ENCODE data around the gene MRPS22. TPM values are rescaled to one million over a fixed set of nuclear protein-coding genes. Genes with fewer than 3 reads are reported as not detected.

Gene MRPS22
- total and polyA plus RNA-seq, 9 of the 15 experiments (the other 6 are each of a cell fraction or from before 2014, with no cell fraction given) = 148 to 397 (median 229) TPM

DNA sequence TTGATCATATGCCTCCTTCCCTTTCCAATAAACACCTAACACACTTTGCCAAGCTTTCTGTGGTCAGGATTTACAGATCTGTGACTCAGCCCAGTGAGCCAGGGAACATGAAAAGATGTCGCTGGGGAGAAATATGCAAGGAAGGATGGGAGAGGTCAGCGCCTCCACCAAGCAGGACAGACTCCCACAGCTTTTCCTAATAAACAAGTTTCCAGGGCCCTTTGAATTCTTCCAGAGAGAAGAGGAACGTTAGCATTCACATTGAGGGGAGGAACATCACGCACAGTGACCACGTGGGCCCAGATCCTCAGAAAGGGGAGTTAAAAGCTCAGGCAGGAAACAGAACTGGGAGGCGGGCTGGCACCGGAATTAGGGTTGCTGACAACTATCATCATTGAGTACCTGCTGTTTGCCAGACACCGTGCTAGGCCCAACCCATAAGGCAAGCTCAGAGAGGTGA is 33.3 kb upstream of the MRPS22 start (continued):
- TF ChIP-seq HOMEZ (CRISPR knock-in tag; IDR thresholded peaks at IDR 0.05) = no peak

GRCh38 chr3:139311557-139311956 is 32.3 kb upstream of the MRPS22 start:
- in situ Hi-C loops (cut with MboI) = no loop called here
- CTCF ChIA-PET (ENCODE audit: low intra/inter-chr PET ratio) = no interaction called here
- TF ChIP-seq ARID1B (IDR thresholded peaks at IDR 0.05) (no peak), SP2 (IDR thresholded peaks at IDR 0.05; ENCODE audit: extremely low read depth, low read depth, low read length, poor library complexity, severe bottlenecking) (no peak), PHF21A (IDR thresholded peaks at IDR 0.05; ENCODE audit: borderline replicate concordance, low read depth) (no peak), ZNF609 (CRISPR knock-in tag; IDR thresholded peaks at IDR 0.05; ENCODE audit: borderline replicate concordance) (no peak), PBX2 (CRISPR knock-in tag; IDR thresholded peaks at IDR 0.05; ENCODE audit: low read depth) (no peak), PBX2 (tag; conservative IDR thresholded peaks at IDR 0.05; ENCODE audit: low read depth) (no peak), CSDE1 (IDR thresholded peaks at IDR 0.05) (no peak), RBM25 (IDR thresholded peaks at IDR 0.05; ENCODE audit: low read depth, low read length, severe bottlenecking) (peak; percentile 90)
- TF ChIP-seq, protein P1, sequence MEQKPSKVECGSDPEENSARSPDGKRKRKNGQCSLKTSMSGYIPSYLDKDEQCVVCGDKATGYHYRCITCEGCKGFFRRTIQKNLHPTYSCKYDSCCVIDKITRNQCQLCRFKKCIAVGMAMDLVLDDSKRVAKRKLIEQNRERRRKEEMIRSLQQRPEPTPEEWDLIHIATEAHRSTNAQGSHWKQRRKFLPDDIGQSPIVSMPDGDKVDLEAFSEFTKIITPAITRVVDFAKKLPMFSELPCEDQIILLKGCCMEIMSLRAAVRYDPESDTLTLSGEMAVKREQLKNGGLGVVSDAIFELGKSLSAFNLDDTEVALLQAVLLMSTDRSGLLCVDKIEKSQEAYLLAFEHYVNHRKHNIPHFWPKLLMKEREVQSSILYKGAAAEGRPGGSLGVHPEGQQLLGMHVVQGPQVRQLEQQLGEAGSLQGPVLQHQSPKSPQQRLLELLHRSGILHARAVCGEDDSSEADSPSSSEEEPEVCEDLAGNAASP (IDR thresholded peaks at IDR 0.05) = no peak

More at GRCh38 chr3:139311557-139311956, 32.3 kb upstream of the MRPS22 start:
- H3K4me3 ChIP-seq = no peak overlapping the region
- H3K79me2 ChIP-seq (ENCODE audit: control insufficient read depth, insufficient read depth, low read length) = no peaks in the 10 kb centered on the region
- H4K20me1 ChIP-seq (replicated peaks; ENCODE audit: control insufficient read depth, insufficient read depth, low read length) = no peaks in the 10 kb centered on the region
- 76% methylated on average over 1 of the region's 1 CpG for WGBS (ENCODE audit: insufficient coverage, low coverage, missing lambda C conversion rate)
- POLR2A ChIA-PET = interaction anchor here (0.5 to 1.5 kb wide), 6 partner anchors 8 to 921 kb away, joined by 3 to 7 read pairs (median 3); no protein-coding TSS in a partner anchor
- no peak overlapping the region for H3K4me2 ChIP-seq (ENCODE audit: insufficient read depth, low read length)
- H3K4me1 ChIP-seq (replicated peaks in 1 of 2; ENCODE audit: control insufficient read depth in 2 of 2, insufficient read depth in 2 of 2, low read length in 2 of 2) = peaks cover 34 to 70% of the 10 kb centered on the region in 2 experiments
- no TSS peak for BruUV-seq (replicated peaks)
- no peaks in the 10 kb centered on the region for H3K27me3 ChIP-seq (ENCODE audit: control insufficient read depth in 2 of 2, insufficient read depth in 2 of 2, low read length in 2 of 2)
- intact Hi-C loops (cut with micrococcal nuclease) = no loop called here
- no peak overlapping the region for H3K27ac ChIP-seq (ENCODE audit: extremely low read depth, low read depth, low read length)
- H3K36me3 ChIP-seq (ENCODE audit: control insufficient read depth, insufficient read depth, low read length) = no peaks in the 10 kb centered on the region
- DNase-seq (ENCODE audit: extremely low read depth in 1 of 4, low spot score in 3 of 4) (no peak), ATAC-seq (no peak), FAIRE-seq (no peak)
- peaks cover 3% of the 10 kb centered on the region for H3K9me1 ChIP-seq (ENCODE audit: control insufficient read depth, insufficient read depth, low read length)
- H3K9me3 ChIP-seq (replicated peaks; ENCODE audit: control insufficient read depth, insufficient read depth, low read depth, low read length) = no peaks in the 10 kb centered on the region
- no peak overlapping the region; a peak in 1 of 4 replicates for H3K9ac ChIP-seq (ENCODE audit: insufficient read depth in 1 of 2, low read depth in 2 of 2, low read length in 2 of 2)
- no peak overlapping the region for H2AFZ ChIP-seq (ENCODE audit: low read depth, low read length)
